Measurements from ENCODE around the gene ADRA2B.
"Not testable (repeated sequence)": the region's sequence is repeated elsewhere in the genome, so short reads cannot be mapped to it uniquely, and the experiment has no call there.

Gene ADRA2B

DNA sequence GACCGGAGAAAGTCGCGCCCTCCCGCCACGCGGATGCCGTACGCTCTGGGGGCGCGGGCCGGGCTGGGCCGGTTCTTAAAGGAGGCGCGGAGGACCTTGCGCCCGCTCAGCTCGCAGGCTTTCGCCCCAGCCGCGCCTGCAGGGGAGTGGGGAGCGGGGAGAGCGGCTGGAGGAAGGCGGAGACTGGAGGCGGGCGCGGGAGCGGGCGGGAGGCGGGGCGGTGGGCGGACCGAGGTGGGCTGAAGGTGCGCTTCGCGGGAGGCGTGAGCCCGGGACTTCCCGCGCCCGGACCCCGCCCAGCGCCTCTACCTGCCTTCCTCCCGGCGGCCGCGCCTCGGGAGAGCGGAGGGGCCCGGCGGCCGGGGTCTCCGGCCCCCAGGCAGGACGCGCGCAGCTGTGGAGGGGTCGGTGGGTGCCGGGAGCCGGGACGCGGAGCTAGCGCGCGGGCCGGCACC, at the start of gene ADRA2B:
TSS of gene ADRA2B (minus strand) at position 148 of the 455 bp plus-strand sequence. CDS start 422 bp downstream, outside the sequence.
- DNase-seq, result peak; percentile 42 to 54

DNA sequence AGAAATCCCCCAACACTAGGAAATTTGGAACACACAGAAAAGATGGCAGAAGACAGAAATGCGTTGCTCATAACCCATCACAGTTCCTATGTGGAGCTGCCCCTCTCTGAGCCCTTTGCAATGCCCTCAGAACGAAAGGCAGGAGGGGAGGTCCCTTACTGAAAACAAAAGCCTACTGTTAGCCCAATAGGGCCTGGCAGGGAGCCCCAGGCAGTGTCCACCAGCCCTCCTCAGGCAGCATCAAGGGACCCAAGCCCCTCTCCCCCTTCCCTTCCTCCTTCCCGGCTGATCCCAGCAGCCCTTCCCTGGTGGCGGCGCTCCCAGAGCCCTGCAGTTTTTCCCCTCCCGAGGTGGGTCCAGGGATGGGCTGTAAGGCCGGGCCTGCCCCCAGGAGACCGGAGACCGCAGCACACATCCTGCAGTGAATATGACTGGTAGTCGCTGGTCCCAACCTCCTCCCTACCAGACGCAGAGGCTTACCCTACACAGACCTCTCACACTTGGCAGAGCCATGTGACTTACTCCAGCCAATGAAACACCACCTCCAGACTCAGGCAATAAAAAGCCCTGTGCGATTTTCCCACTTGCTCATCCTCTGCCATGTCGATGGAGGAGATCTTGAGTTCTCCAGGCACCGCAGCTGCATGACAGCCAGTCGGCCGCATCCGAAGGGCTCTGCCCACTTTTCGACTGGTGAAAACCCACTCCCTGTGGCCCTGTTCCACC, 48.3 kb upstream of the ADRA2B start:
- DNase-seq, result no peak

DNA sequence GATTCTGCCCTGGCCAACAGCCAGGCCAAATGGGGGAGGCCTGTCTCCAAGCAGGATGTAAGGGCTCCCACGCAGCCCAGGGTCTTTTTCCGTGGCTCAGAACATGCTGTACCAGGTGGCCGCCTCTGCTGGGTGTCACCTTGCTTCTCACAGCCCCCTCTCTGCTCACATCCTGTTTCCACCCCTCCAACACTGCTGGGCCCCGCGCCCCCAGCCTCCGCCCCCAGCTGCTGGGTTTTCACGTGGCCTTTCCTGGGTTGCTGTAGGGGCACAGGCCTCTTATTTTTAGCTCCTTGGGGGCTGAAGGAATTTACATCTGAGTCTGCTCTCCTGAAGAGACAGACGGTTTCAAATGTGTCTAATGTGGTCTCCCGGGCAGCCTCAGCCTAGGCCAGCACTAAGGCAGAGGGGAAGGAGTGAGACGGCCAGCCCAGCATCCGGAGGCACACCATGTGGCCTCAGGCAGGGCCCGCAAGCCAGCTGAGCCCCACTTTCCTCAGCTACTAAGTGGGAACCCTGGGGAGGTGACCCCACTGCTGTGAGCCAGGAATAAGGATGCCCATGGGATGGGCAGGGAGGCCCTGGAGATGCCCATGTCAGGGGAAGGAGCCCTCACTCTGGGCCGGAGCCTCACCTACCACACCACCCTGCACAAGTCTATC, 47.5 kb upstream of the ADRA2B start:
- no peak for DNase-seq

DNA sequence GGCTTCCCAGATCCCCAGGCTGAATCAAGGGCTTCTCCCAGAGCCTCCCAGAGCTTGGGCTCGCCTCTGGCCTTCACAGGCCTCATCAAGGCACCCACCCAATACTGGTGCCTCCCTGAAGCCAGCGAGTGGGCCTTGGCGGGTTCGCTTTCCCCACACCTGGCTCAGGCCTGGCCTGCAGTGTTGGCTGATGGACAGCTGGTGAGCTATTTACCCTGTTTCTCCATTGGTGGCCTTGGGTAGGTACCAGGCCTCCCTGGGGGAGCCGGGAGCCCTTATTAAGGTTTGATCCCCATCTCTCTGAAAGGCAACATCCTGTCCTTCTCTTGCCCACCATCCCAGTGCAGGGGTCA, 47.0 kb upstream of the ADRA2B start:
- no peak for DNase-seq

DNA sequence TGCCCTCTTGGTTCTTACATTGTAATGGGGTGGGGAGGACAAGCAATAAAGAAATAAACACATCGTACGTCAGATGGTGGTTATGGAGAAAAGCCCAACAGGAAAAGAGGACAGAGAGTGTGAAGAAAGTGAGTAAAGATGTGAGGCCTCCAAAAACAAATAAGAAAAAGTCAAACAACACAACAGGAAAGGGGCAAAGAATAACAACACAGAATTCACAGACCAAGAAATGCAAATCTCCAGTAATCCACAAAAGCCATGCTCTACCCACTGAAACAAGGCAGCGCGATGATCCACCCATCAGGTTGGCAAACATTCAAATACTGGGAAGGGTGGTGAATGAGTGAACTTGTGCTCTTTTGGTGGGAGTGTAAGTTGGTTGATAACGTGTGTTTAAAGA, 45.5 kb upstream of the ADRA2B start:
- DNase-seq, result no peak

DNA sequence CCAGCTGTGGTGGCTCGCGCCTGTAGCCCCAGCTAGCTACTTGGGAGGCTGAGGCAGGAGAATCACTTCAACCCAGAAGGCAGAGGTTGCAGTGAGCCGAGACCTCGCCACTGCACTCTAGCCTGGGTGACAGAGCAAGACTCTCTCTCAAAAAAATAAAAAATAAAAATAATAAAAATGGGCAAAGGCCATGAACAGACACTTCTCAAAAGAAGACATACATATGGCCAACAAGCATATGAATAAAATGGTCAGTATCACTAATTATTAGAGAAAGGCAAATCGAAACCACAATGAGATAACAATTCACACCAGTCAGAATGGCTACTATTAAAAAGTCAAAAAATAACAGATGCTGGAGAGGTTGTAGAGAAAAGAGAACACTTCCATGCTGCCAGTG, 44.0 kb upstream of the ADRA2B start:
- DNase-seq, result not testable (repeated sequence)

DNA sequence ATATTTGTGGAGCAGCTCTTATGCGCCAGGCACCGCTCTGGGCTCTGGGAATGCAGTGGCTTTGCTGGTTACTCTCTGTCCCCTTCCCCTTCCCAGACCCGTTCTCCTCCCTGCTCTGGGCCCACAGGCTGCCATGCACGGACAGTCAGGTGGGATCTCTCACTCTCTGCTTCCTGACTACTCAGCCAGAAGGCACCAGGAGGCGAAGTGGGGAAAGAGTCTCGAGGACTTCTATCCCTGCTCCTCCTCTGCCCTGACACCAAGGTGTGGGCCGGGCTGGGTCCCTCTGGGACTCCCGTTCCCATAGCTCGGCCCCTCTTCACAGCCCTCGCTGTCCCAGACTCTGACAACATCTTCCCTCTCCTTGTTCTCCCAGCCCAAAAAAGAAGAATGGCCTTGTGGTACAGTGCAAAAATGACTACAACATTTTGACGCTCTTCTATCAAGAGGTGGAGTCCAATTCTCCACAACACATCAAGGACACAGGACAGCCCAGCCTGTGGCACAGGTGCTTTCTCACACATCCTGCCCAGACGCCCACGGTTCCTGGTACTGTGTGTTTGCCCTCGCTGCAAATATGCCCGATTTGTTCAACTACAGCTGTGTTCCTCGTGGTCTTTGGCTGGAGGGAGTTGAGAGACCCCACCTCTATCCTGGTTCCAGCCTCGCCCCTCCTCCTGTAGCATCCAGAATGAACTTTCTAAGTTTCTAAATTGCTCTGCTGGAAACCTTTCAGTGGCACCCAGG, 42.9 kb upstream of the ADRA2B start:
- no peak for DNase-seq

DNA sequence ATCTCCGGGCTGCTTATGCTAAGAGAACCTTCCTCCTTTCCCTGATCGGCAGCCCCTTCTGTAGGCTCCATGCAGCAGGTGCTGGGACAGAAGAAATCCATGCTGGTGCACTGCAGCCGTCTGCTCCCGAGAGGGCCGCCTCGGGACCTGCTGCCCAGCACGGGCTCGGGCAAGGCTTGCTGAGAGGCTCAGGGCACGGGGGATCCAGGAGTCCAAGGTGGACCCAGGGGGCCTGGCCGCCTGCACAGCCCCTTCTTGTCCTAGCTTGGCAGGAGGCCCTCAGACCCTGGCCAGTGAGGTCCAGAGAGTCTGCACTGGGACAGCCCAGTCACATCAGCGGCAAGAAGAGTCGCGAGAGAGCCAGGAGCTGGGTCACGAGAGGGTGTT, 42.2 kb upstream of the ADRA2B start:
- no peak for DNase-seq

DNA sequence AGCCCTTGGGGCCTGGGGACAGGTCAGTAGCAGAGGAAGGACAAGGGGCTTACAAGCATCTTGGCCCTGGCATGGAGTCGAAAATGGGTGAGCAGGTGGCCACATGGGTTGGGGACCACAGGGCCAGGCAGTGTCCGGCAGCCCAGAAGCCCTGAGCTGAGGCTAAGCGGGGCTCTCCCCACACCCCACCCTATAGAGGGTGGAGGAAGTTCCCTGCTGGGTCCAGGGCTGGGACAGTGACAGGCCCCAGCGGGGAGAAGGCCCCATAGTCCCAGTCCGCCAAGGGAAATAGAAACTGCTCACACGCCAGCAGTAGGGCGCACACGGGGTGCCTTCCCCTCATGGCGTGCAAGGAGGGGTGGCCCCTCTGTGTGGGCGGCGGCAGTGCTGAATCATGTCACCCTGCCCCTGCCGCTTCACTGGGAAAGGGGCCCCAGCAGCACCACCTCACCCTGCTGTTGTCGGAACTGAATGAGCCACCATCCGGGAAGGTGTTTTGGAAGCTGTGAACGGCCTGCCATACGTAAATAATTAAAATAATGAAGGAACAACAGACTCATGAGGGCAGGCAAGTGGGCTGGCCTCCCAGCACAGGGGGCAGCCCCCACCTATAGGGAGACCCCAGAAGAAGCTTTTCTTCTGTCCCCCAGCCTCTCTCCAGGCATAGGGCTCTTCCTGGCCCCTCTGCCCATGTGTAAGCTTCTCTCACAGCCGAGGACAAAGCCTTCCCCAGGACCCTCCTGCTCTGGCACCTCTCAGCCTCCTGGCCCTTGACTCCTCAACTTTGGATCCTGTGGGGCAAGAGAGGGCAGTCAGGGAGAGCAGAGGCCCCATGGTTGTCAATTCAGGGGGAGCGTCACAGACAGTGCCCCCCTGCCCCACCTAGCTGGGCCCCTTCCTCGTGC, 41.5 kb upstream of the ADRA2B start:
- DNase-seq, result no peak

DNA sequence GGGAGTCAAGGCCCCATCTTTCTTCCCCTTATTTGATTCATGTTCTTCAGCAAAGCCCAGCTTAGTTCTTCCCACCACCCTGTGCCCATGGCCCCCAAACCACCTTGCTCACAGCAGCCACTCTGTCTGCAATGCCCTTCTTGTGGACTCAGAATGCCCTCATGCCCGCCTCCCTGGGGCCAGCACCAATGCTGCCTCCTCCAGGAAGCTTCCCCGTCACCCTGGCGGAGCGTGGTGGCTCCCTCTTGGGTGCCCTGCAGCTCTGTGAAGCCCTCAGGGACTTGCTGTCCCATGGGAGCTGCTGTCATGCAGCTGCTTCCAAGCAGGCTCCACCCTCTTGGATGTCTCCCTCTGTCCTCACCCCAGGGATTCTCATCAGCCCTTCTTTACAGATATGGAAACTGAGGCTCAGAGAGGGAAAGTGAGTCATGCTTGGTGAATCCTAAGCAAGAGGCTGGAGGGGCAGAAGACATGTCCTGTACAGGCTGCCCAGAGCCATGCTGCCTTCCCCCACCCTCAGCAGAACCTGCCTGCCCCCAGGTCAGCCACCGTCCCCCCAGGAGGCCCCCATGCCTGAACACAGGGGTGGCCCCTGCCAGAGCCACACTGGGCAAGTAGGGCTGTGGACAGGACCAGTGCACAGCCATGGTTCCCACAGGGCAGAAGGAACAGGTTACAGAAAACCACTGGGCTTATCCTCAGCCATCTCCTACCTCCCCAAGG, 40.7 kb upstream of the ADRA2B start:
- DNase-seq, result no peak

DNA sequence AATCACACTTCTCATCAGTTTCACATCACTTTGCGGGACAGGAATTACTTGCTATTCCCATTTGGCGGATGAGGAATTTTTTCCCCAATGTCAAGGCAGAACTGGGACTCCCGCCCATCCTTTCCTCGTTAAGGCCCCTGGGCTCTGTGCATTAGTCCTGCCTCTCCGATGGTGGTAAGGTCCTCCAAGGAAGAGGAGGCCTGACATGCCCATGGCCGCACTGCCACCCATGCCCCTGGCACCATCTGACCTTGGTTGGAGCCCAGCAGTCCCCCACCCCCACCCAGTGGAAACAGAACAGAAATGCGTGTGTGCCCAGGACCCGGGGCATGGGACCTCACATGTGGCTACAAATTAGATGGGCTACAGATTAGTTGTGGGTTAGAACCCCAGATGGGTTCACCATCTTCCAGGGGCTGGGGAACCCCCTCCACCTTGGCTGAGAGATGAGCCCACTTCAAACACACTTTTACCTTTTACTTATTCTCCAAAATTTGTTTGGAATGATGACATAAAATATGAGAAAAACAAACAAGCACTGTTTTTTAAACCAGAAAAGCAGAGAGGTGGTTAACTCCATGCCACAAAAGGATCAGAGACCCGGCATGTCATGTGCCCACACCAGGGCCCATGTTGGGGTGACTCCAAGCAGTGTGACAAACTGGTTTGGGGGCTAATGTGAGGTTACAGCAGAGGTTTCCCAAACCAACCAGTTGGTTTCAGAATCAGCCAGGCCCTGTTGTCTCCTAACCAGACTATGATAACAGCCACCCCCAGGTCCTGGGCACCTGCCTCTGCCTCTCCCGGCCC, 39.8 kb upstream of the ADRA2B start:
- DNase-seq, result no peak

DNA sequence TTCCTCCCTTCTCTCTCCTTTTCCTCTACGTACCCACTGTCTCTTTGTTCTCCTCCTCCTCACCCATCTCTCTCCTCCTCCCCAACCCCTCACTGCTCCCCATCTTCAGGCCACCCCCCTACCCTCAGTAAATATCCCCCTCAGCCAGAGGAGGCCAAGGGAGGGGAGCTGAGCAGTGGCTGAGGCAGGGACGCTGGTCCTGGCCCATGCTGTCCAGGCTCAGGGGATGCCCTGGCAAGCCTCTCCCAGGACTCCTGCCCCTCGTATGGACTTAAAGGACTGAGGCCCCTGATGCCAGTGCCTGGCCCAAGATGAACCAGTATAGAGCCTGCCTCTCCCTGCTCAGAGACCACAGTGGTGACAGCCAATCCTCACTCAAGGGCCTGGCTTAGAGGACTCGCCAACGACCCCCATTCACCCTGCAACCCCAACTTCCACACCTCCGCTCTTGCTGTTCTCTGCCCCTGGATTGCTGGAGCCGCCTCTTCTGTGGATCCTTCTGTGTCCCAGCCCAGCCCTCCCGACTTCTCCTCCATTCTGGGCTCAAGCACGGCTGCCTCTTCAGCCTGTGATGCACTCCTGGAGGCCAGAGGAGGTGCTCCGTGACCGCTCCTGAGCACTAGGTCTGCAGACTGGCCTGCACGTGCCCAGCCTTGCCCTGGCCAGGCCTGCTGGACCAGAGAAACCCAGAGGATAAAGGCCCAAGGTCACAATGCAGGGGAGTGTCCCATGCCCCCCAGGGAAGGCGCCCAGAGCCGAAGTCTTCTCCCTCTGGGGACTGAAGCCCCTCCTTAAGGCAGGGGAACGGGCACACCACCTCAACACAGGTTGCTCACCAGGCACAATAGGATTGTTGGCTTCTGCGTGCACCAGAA, 38.4 kb upstream of the ADRA2B start:
- no peak for DNase-seq

DNA sequence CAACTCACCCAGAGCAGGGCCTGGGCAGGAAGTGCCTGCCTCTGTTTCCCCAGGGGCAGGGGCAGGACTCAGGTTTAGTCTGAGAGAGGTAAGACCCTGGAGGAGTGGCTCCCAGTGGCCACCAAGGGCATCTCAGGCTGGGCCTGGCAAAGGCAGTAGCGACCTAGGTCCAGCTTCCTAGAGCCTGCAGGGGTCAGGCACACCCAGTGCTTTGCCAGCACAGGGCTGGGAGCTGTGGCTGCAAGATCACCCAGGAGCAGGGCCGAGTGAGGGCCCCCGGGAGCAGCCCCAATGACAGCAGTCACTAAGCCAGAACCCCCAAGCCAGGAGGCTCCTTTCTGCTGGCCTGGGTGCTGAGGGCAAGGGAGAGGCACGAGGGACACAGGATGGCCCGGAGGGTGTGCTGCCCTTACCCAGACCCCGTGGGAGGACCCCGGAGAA, 37.6 kb upstream of the ADRA2B start:
- DNase-seq, result no peak

DNA sequence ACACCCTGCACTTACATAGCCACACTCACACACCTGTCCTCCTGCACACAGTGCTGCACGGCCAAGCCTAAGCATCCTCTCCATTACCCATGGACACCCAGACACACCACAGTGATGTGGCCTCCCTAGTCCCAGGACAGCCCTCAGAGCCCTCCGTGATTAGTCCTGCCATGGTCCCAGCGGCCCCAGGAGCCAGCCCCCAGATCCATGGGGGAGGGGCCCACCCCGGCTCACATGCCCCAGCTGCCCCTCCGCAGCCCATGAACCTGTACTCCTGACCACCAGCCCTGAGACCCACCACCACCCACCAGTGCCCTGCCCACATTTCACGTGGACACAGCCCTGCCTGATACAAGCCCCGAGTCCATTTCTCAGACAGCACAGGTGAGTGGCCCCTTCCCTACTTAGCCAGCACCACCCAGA, 36.9 kb upstream of the ADRA2B start:
- no peak for DNase-seq

DNA sequence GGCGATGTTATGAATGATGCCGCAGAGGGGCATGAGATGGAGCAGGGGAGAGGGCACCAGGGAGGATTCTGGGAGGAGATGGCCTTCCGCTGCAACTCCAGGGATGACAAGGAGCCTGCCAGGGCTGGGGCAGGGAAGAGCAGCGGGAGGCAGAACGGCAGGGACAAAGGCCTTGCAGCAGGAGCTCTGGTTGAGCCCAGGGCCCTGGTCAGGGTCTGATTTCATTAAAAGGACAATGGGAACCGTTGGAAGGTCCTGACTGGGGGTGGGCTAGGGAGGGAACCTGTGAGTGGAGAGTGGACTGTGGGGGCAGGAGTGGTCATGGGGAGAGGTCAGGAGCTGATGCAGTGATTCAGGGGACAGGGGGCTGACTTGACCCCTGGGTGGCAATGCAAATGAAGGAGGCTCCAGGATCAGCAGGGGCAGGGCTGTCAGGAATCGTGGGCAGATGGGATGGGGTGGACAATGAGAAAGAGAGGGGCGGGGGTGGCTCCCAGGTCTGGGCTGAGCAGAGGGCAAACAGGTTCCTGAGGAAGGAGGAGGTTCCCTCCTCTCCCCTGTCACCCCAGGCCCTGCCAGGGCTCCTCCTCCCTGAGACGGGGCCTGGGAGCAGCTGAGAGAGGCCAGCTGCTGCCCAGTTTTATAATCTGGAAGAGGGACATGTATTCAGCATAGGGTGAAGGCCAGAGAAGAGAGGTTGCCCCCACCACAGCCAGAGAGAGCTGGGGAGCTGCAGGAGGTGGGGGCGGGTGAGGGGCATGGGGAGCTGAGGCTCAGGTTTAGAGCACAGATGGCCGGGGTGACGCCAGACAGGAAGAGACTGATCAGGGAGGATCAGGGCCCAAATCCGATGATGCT, 36.2 kb upstream of the ADRA2B start:
- no peak for DNase-seq

DNA sequence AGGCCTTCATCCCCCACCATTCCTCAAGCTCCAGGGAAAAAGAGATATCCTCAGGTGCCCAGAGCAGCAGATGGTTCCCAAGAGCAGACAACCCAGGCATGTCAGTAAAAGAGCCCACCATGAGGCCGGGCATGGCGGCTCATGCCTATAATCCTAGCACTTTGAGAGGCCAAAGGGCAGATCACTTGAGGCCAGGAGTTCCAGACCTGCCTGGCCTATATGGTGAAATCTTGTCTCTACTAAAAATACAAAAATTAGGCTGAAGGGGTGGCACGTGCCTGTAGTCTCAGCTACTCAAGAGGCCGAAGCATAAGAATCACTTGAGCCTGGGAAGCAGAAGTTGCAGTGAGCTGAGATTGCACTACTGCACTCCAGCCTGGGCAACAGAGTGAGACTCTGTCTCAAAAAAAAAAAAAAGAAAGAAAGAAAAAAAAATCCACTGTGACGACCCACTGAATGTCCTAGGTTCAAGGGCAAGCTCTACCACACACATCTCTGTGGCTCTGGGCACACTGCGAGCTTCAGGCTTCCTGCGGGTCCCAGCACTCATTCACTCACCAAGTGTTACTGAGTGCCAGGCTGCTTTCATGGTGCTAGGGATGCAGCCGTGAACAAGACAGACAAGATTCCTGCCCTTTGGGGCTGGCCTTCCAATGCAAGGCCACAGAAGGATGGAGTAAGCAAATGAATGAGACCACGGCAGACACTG, 35.4 kb upstream of the ADRA2B start:
- no peak for DNase-seq

DNA sequence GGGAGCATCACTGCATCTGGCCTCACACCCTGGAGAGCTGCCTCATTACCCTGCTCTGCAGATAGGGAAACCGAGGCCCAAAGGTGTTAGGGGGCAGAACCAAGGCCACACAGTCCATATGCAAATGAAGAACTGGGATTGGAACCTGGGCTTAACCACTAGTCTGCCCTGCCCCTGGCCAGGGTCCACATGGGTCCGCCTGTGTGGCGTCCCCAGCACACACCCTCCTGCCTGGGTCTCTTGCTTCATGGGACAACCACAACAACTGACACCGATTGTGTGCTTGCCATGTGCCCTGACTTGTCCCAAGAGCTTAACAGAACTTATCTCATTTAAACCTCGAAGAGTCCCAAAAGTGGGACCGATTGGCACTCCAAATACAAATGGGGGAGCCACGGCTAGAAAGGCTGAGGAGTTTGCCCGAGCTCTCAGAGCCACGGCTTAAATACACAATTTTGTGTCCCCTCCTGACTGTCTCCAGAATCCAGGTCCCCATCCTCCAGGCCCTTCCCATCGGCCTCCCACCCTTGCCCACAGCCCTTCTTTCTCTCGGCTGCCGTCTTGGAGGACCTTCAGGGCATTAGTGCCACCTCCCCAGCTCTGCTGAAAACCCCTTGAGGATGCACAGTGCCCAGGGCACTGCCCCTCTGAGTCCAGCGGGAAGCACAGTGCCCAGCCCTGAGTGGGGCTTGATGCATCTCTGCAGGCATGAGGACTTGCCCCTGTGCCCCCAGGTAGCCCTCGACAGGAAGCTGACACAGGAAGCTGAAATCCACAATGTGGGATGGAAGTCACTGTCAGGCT, 34.6 kb upstream of the ADRA2B start:
- no peak for DNase-seq
